ENCODE results near the gene FNDC3B.

Gene FNDC3B

GRCh38 chr3:172157564-172158258, 118.3 kb downstream of the FNDC3B start:
- in situ Hi-C loops (cut with MboI; ENCODE audit: low pct_unique_long_range_greater_than_20kb, low sequenced_read_pairs, unreplicated experiment), result no loop called here
- TF ChIP-seq CTCF (IDR thresholded peaks at IDR 0.05; ENCODE audit: extremely low read depth, insufficient read depth, missing control alignments), result no peak
- no peak for DNase-seq (ENCODE audit: low spot score)

- no peak for DNase-seq (ENCODE audit: low spot score)
- no peak for TF ChIP-seq CTCF (IDR thresholded peaks at IDR 0.05; ENCODE audit: extremely low read depth, insufficient read depth, missing control alignments)
- in situ Hi-C loops (cut with MboI; ENCODE audit: low pct_unique_long_range_greater_than_20kb, low sequenced_read_pairs, unreplicated experiment), result no loop called here
Observed at GRCh38 chr3:172158741-172159140, 119.4 kb downstream of the FNDC3B start.

GRCh38 chr3:172159376-172159775, 120.0 kb downstream of the FNDC3B start:
- DNase-seq (ENCODE audit: low spot score), result no peak
- in situ Hi-C loops (cut with MboI; ENCODE audit: low pct_unique_long_range_greater_than_20kb, low sequenced_read_pairs, unreplicated experiment), result no loop called here
- no peak for TF ChIP-seq CTCF (IDR thresholded peaks at IDR 0.05; ENCODE audit: extremely low read depth, insufficient read depth, missing control alignments)

- no peak for DNase-seq (ENCODE audit: low spot score)
- no peak for TF ChIP-seq CTCF (IDR thresholded peaks at IDR 0.05; ENCODE audit: extremely low read depth, insufficient read depth, missing control alignments)
- in situ Hi-C loops (cut with MboI; ENCODE audit: low pct_unique_long_range_greater_than_20kb, low sequenced_read_pairs, unreplicated experiment), result no loop called here
Observed at GRCh38 chr3:172159962-172160538, 120.7 kb downstream of the FNDC3B start.

- no peak for TF ChIP-seq CTCF (IDR thresholded peaks at IDR 0.05; ENCODE audit: extremely low read depth, insufficient read depth, missing control alignments)
- in situ Hi-C loops (cut with MboI; ENCODE audit: low pct_unique_long_range_greater_than_20kb, low sequenced_read_pairs, unreplicated experiment), result no loop called here
- no peak for DNase-seq (ENCODE audit: low spot score)
Observed at GRCh38 chr3:172161133-172161789, 121.9 kb downstream of the FNDC3B start.

- DNase-seq (ENCODE audit: low spot score), result no peak
- TF ChIP-seq CTCF (IDR thresholded peaks at IDR 0.05; ENCODE audit: extremely low read depth, insufficient read depth, missing control alignments), result no peak
- in situ Hi-C loops (cut with MboI; ENCODE audit: low pct_unique_long_range_greater_than_20kb, low sequenced_read_pairs, unreplicated experiment), result no loop called here
Observed at GRCh38 chr3:172161959-172162358, 122.6 kb downstream of the FNDC3B start.

Data from GM13977 (cell line).